Mononuclear cell (primary cell): ENCODE data around the gene SELENON. TPM values are rescaled to one million over a fixed set of nuclear protein-coding genes. Genes with fewer than 3 reads are reported as not detected.
A peak's percentile ranks its signal among the peaks of the same experiment; 100 is the strongest.

Experiments
- H3K27me3 ChIP-seq: 2 replicates; pipeline ENCODE4 v1.6.0; 2011; ENCODE audit warnings: low read length, control low read depth; ENCODE audit not compliant: insufficient read depth
- H3K4me1 ChIP-seq: 2 replicates; pipeline ENCODE4 v1.5.1; 2011; ENCODE audit warnings: mild to moderate bottlenecking, low read length, control low read depth; ENCODE audit not compliant: insufficient read depth
- H3K4me3 ChIP-seq: 2 replicates; pipeline ENCODE4 v1.5.1; 2011; ENCODE audit warnings: mild to moderate bottlenecking, low read length, moderate library complexity
- H3K9me3 ChIP-seq: 2 replicates; pipeline ENCODE4 v1.5.1; 2011; ENCODE audit warnings: low read depth, mild to moderate bottlenecking, control low read depth, low read length
- total RNA-seq: library from RNA; depleted of rRNA; stranded (reverse); fragments of >200 nt; gene quantifications from one replicate; pipeline ENCODE4 v1.2.3, GENCODE V29; 2012

SELENON gene
- total RNA-seq, 1 donor, result 13.4 TPM

DNA sequence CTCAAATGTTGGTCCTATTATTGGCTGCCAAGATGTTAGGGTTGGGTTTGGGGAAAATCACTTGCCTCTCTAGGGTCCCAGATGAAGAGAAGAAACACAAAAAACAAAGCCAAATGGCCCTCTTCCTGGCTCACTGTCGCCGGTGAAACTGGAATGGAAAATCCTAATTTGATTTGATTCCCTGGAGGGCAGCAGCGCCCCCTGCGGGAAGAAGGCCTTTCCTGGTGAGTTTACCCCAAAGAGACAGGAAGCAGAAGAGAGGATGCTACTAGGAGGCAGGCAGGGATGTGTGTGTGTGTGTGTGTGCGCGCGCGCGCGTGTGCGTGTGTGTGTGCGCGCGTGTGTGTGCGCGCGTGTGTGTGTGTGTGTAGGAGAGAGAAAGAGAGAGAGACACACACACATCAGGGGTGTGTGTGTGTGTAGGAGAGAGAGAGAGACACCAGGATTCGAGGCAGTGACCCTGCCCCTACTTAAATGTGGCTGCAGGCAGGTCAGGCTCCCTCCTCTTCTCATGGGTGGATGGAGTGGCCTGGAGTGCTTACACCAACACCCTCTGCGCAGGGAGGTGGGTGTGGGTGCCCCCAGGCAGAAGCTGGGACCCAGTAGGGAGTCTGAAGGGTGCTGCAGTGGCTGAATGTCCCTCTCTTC is 3.1 kb upstream of the SELENON start:
- Histone ChIP-seq H3K4me1 (peaks cover 41% of the 10 kb centered on the region), H3K9me3 (no peaks in the 10 kb centered on the region), H3K4me3 (no peak overlapping the region), H3K27me3 (no peaks in the 10 kb centered on the region)

- H3K4me1 ChIP-seq, result peaks cover 50% of the 10 kb centered on the region
- no peaks in the 10 kb centered on the region for H3K9me3 ChIP-seq
- no peaks in the 10 kb centered on the region for H3K27me3 ChIP-seq
- no peak overlapping the region for H3K4me3 ChIP-seq
These were observed 2.1 kb upstream of the SELENON start for GRCh38 chr1:25797939-25798338.

DNA sequence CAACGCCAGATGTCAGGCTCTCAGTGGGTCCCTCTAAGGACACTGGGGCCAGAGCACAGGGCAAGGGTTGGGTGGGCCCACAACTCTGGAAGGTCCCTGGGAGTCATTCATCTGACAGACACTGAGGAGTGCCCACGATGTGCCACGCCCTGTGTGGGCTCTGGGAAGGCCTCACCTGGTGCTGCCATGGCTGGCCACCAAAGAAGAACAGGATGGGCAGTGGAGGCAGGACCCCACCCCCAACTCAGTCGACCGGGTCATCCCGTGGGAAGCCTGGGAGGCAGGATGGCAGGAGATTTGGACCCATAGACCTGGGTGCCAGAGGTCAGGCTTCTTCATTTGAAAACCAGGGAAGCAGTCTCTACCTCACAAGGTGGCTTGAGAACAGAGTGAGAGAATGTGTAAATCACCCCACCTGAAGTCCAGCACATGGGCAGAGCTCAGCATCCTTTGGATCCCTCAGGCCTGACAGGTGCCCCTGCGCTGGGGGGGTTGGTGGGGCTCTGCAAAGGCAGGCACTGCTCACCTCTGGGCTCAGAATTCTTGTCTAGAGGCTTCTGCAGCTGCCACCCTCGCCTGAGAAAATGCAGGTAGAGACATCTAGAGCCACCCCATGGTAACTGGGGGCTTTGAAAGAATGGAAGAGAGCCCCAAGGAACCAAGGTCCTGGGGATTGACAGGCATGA is 1.2 kb upstream of the SELENON start:
- Histone ChIP-seq H3K9me3 (no peaks in the 10 kb centered on the region), H3K4me3 (no peak overlapping the region), H3K4me1 (peaks cover 53% of the 10 kb centered on the region), H3K27me3 (no peaks in the 10 kb centered on the region)

- H3K9me3 ChIP-seq, result no peaks in the 10 kb centered on the region
- H3K4me1 ChIP-seq, result peaks cover 53% of the 10 kb centered on the region
- H3K4me3 ChIP-seq, result peak overlapping the region; percentile 29
- H3K27me3 ChIP-seq, result no peaks in the 10 kb centered on the region
These were observed 550 bp upstream of the SELENON start for GRCh38 chr1:25799352-25799934.

DNA sequence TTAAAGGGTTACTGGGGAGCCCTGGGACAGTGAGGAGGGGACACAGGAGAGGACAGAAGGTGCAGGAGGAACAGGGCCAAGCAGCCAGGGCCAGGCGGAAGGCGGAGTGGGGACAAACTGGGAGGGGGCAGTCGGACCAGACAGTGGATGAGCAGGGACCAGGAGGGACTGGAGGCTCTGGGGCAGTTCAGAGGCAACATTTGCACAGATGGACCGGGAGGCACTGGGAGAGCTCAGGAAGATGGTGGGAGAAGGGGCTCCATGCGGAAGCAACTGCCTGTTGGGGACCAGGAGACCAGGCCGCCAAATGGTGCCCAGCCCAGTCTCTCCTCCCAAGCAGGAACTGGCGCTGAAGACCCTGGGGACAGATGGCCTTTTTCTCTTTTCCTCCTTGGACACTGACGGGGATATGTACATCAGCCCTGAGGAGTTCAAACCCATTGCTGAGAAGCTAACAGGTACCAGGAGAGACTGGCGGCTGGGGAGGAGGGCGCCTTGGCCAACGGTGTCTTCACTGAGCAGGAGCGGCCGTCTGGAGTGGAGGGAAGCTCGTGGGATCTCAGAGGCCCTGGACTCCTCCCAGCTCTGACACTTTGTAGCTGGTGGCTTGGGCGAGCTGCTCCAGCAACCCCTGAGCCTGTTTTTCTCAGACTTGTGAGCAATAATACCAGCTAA is 847 bp downstream of the SELENON start:
- Histone ChIP-seq H3K27me3 (no peaks in the 10 kb centered on the region), H3K4me3 (peak overlapping the region; percentile 24), H3K9me3 (no peaks in the 10 kb centered on the region), H3K4me1 (peaks cover 53% of the 10 kb centered on the region)

- H3K9me3 ChIP-seq, result no peaks in the 10 kb centered on the region
- H3K4me1 ChIP-seq, result peaks cover 35% of the 10 kb centered on the region
- no peaks in the 10 kb centered on the region for H3K27me3 ChIP-seq
- no peak overlapping the region for H3K4me3 ChIP-seq
These were observed 2.9 kb downstream of the SELENON start for GRCh38 chr1:25802915-25803314.

DNA sequence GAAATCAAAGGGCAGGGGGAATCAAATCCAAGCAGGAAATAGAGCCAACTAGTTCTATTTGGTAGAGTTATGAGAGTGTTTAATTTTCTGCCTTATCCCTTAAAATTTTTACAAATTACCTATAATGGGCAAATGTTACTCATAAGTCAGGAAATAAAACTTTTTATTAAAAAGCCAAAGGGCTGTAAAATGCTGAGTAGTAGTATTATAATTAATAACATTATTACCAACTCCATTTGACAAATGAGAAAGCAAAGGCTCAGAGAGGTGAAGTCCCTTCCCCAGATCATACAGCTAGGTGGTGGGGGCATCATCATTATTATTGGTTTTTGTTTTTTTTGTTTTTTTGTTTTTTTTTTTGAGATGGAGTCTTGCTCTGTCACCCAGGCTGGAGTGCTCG is 3.4 kb downstream of the SELENON start:
- Histone ChIP-seq H3K27me3 (no peaks in the 10 kb centered on the region), H3K4me3 (no peak overlapping the region), H3K4me1 (peaks cover 35% of the 10 kb centered on the region), H3K9me3 (no peaks in the 10 kb centered on the region)

GRCh38 chr1:25804244-25804963 is 4.4 kb downstream of the SELENON start:
- Histone ChIP-seq H3K4me1 (peaks cover 37% of the 10 kb centered on the region), H3K27me3 (no peaks in the 10 kb centered on the region), H3K9me3 (no peaks in the 10 kb centered on the region), H3K4me3 (no peak overlapping the region)

DNA sequence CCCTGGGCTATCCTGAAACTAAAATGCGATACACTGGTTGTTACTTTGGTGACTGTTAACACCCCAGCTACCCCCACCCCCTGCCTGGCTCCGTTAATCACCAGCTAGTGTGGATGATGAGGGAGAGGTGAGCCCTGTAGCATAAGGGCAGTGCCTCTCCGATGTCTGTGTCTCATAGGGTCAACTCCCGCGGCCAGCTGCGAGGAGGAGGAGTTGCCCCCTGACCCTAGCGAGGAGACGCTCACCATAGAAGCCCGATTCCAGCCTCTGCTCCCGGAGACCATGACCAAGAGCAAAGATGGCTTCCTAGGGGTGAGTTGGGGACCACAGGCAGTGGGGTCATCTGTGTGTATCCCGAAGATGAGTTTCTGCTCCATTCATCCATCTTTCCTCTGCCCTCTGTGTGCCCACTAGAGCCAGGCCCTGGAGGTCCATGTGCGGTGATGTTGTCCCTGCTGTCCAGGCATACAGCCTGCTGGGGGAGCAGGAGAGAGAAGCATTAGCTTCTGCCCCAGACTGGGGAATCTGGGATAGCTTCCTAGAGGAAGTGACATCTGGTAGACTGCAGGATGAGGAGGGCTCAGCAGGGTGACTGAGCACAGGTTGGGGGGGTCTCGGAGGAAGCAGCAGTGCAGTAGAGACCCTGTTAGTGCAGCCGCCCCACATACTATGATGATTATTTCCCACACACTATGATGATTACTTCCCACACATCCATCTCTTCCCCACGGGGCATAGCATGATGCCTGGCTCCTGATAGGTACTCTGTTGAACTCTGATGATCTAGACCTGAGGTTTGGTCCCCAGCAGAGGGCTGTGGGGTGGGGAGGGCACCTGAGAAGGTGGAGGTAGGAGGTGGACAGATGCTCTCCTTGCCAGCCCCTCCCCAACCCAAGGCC is 5.2 kb downstream of the SELENON start:
- no peaks in the 10 kb centered on the region for H3K9me3 ChIP-seq
- no peak overlapping the region for H3K4me3 ChIP-seq
- H3K4me1 ChIP-seq, result peaks cover 40% of the 10 kb centered on the region
- no peaks in the 10 kb centered on the region for H3K27me3 ChIP-seq

DNA sequence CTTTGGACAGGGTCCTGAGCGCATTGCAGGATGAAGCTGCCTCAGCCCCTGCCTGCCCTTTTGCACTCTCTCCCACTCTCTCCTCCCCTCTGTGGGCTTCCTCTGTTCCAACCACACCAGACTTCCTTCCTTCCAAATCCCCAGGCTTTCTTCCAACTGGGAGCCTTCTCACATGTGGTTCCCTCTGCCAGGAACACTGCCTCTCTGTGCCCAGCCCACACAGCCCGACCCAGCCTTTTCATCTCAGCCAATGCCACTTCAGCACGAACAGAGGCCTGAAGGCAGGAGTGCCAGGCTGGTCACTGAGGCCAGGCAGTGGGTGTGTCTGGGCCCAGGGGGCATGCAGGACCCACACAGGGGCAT is 5.9 kb downstream of the SELENON start:
- H3K4me1 ChIP-seq, result peaks cover 42% of the 10 kb centered on the region
- no peaks in the 10 kb centered on the region for H3K9me3 ChIP-seq
- no peak overlapping the region for H3K4me3 ChIP-seq
- no peaks in the 10 kb centered on the region for H3K27me3 ChIP-seq

DNA sequence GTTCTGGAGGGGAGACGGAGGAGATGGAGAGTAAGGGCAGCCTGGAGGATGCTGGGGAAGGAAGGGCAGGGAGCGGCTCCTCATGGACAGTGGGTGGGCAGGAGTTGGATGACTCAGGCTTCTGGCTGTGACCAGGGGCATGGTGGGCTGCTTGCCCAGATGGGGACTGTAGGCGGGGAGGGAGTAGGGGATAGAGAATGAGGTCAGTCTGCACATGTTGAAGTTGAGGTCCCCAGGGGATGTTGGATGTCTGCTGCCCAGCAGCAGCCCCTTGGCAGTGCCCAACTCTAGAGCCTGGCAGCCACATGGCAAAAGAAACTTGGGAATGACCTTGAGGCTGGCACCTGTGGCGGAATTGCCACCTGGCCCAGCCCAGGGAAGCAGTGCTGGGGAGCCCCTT is 6.4 kb downstream of the SELENON start:
- Histone ChIP-seq H3K27me3 (no peaks in the 10 kb centered on the region), H3K4me3 (no peak overlapping the region), H3K4me1 (peaks cover 39% of the 10 kb centered on the region), H3K9me3 (no peaks in the 10 kb centered on the region)

DNA sequence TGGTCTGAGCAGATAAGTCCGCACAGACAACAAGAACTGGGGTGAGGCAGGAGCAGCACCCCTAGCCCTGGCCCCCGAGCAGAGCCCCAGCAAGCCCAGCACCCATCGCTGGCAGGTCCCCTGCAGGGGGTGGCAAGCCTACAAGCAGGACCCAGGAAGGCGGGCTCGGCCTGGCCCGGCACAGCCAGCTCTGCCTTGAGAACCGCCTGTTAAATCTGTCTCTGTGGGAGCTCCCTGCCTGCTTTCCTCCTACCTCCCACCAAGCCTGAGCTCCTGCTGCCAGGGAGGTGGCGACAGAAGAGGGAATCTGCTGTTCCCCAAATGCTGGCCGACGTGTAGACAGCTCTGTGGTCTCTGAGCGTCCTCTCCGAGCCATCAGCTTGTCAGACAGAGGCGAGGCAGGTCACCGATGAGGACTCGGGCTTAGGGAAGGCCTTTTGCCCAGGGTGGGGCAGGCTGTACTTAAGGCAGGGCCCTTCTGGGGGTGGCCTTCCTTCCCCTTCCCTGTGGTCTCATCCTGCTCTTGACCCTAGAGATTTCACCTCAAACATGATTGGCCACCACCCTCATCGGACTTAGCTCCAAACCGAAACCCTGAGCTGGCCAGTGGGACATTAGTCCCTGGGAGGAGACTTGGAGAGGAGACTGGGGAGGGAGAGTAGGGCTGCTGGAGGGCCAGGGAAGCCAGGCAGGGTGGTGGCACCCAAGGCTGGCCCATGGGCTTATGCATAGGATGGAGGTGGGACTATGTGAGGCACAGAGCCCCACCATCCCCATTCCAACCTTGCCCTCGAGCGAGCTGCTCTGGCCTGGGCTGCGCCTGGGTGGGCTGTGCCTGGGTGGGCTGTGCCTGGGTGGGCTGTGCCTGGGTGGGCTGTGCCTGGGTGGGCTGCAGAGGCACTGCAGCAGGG is 7.7 kb downstream of the SELENON start:
- Histone ChIP-seq H3K27me3 (no peaks in the 10 kb centered on the region), H3K4me1 (peaks cover 27% of the 10 kb centered on the region), H3K9me3 (no peaks in the 10 kb centered on the region), H3K4me3 (no peak overlapping the region)

DNA sequence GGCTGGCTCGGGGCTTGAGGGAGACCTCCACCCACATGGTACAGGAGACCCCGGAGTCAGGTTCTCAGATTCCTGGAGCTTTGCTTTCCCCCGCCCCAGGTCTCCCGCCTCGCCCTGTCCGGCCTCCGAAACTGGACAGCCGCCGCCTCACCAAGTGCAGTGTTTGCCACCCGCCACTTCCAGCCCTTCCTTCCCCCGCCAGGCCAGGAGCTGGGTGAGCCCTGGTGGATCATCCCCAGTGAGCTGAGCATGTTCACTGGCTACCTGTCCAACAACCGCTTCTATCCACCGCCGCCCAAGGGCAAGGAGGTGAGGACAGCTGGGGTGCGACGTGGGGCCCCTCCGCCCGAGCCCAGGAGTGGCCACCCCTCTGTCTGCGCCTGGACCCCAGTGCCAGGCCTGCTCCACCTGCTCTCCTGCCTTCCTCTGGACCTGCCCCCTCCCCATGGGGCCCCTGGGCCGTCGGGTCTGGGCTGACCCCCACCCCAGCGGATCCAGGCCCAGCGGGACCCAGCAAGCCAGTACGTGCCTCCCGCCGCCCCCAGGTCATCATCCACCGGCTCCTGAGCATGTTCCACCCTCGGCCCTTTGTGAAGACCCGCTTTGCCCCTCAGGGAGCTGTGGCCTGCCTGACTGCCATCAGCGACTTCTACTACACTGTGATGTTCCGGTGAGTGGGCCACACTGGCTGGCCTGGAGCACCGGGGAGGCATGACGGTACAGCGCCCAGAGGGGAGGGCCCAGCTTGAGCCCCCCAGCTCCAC is 8.7 kb downstream of the SELENON start:
- Histone ChIP-seq H3K27me3 (no peaks in the 10 kb centered on the region), H3K9me3 (no peaks in the 10 kb centered on the region), H3K4me1 (peaks cover 22% of the 10 kb centered on the region), H3K4me3 (no peak overlapping the region)
